CD4-positive, alpha-beta T cell treated with Interleukin-2 at 100 ng/mL for 4 hours (primary cell): ENCODE results near the gene SERPINF2.
A peak's percentile ranks its signal among the peaks of the same experiment; 100 is the strongest.
"Not testable (repeated sequence)": the region's sequence is repeated elsewhere in the genome, so short reads cannot be mapped to it uniquely, and the experiment has no call there.

Experiments
- DNase-seq: peaks from one replicate; pipeline ENCODE4 v3.0.0-alpha.2; 2020; ENCODE audit warnings: low spot score

Gene SERPINF2

GRCh38 chr17:1716076-1716911 lies 26.4 kb upstream of the SERPINF2 start:
- DNase-seq, result peak; percentile 100

GRCh38 chr17:1716912-1717695 lies 25.6 kb upstream of the SERPINF2 start:
- DNase-seq, result peak; percentile 92

- DNase-seq, result no peak
Observed at GRCh38 chr17:1718362-1719165, 24.1 kb upstream of the SERPINF2 start.

GRCh38 chr17:1720856-1721386 lies 21.8 kb upstream of the SERPINF2 start:
- peak; percentile 76 for DNase-seq

- not testable (repeated sequence) for DNase-seq
Observed at GRCh38 chr17:1722022-1722421, 20.6 kb upstream of the SERPINF2 start.

GRCh38 chr17:1724351-1724868 lies 18.3 kb upstream of the SERPINF2 start, which contains the start of gene WDR81:
Gene WDR81 (plus strand): TSS chr17:1724704. CDS start chr17:1724960, 256 bp downstream.
- DNase-seq, result peak; percentile 83

- DNase-seq, result no peak
Observed at GRCh38 chr17:1724869-1725641, 17.6 kb upstream of the SERPINF2 start.

- no peak for DNase-seq
Observed at GRCh38 chr17:1725642-1726511, 16.8 kb upstream of the SERPINF2 start.

GRCh38 chr17:1726626-1727257 lies 15.9 kb upstream of the SERPINF2 start:
- no peak for DNase-seq

GRCh38 chr17:1727258-1727789 lies 15.3 kb upstream of the SERPINF2 start:
- no peak for DNase-seq

- DNase-seq, result no peak
Observed at GRCh38 chr17:1727876-1728630, 14.6 kb upstream of the SERPINF2 start.

- DNase-seq, result no peak
Observed at GRCh38 chr17:1729966-1730325, 12.7 kb upstream of the SERPINF2 start.

GRCh38 chr17:1730326-1731193 lies 12.1 kb upstream of the SERPINF2 start:
- DNase-seq, result no peak

- no peak for DNase-seq
Observed at GRCh38 chr17:1731194-1731506, 11.5 kb upstream of the SERPINF2 start.

GRCh38 chr17:1732241-1732832 lies 10.3 kb upstream of the SERPINF2 start:
- DNase-seq, result no peak

GRCh38 chr17:1732833-1733321 lies 9.8 kb upstream of the SERPINF2 start:
- DNase-seq, result no peak

GRCh38 chr17:1733759-1734158 lies 8.9 kb upstream of the SERPINF2 start:
- no peak for DNase-seq
